GM12878 (cell line): Measurements from ENCODE around the gene FAM50A. TPM values are rescaled to one million over a fixed set of nuclear protein-coding genes. Genes with fewer than 3 reads are reported as not detected.

Experiments
- CHD2 ChIP-seq: IDR thresholded peaks from 2 replicates; pipeline ENCODE4 v1.6.1; 2011; ENCODE audit warnings: low read depth, low read length, improper control_type of control experiment, borderline replicate concordance
- DPF2 ChIP-seq: fragments of 450-650 bp; IDR thresholded peaks from 2 replicates; pipeline ENCODE4 v1.6.1; 2017; ENCODE audit warnings: mild to moderate bottlenecking
- FOS ChIP-seq: IDR thresholded peaks from 3 replicates; pipeline ENCODE4 v1.6.1; 2011; ENCODE audit warnings: borderline replicate concordance; ENCODE audit not compliant: insufficient read length; ENCODE audit errors: extremely low read depth
- KDM1A ChIP-seq: fragments of 200-600 bp; sonication (generic); IDR thresholded peaks from 2 replicates; pipeline ENCODE4 v1.6.1; 2016; ENCODE audit warnings: borderline replicate concordance
- NFYB ChIP-seq: IDR thresholded peaks from 2 replicates; pipeline ENCODE4 v1.6.1; 2011; ENCODE audit warnings: low read depth, mild to moderate bottlenecking, low read length, improper control_type of control experiment, moderate library complexity; ENCODE audit not compliant: insufficient read depth
- TAF1 ChIP-seq: IDR thresholded peaks from 2 replicates; pipeline ENCODE4 v1.6.1; 2011; ENCODE audit warnings: mild to moderate bottlenecking, low read depth, low read length, borderline replicate concordance
- ZNF24 ChIP-seq: fragments of 450-650 bp; IDR thresholded peaks from 2 replicates; pipeline ENCODE4 v1.6.1; 2017; ENCODE audit warnings: antibody characterized with exemption, mild to moderate bottlenecking
- polyA plus RNA-seq, 11 experiments: library from polyadenylated mRNA; depleted of rRNA in 4 of 11; unstranded in 6 of 11; stranded (reverse) in 5 of 11; fragments of >200 nt; fragmentation: Nextera tagmentation in 4 of 11; fragmentation: Illumina TruSeq in 1 of 11; extraction: Ambion mirVana in 4 of 11; extraction: Trizol in 1 of 11; gene quantifications; 1 replicate in 1 of 11; 2 replicates in 10 of 11; pipeline versions ENCODE4 v1.2.1 to v1.2.3, GENCODE V29; 2011 to 2016; ENCODE audit warnings: inconsistent platforms in 2 of 11, missing spikeins in 2 of 11, low read depth in 1 of 11
- total RNA-seq, 4 experiments: library from RNA; depleted of rRNA in 3 of 4; stranded (reverse); fragments of >200 nt in 3 of 4; fragmentation: Illumina TruSeq in 1 of 4; extraction: Trizol in 1 of 4; gene quantifications; 2 replicates each; pipeline versions ENCODE4 v1.2.1 to v1.2.3, GENCODE V29; 2013 to 2021
- TF ChIP-seq, protein P1 (sequence below): fragments of 450-650 bp; formaldehyde crosslinking; IDR thresholded peaks from 2 replicates; pipeline ENCODE4 v1.4.0; 2022; ENCODE audit warnings: mild to moderate bottlenecking, moderate library complexity
- TF ChIP-seq, protein P2 (sequence below): IDR thresholded peaks from 2 replicates; pipeline ENCODE4 v1.6.1; 2012; ENCODE audit warnings: improper control_type of control experiment, low read depth, low read length; ENCODE audit not compliant: insufficient replicate concordance
- TF ChIP-seq, protein P3 (sequence below): fragments of 450-650 bp; IDR thresholded peaks from 2 replicates; pipeline ENCODE4 v1.6.1; 2014; ENCODE audit warnings: mild to moderate bottlenecking

The FAM50A gene
- total and polyA plus RNA-seq, 10 of the 15 experiments (the other 5 are each of a cell fraction or from before 2014, with no cell fraction given) = 4.2 to 46.7 (median 34.6) TPM

DNA sequence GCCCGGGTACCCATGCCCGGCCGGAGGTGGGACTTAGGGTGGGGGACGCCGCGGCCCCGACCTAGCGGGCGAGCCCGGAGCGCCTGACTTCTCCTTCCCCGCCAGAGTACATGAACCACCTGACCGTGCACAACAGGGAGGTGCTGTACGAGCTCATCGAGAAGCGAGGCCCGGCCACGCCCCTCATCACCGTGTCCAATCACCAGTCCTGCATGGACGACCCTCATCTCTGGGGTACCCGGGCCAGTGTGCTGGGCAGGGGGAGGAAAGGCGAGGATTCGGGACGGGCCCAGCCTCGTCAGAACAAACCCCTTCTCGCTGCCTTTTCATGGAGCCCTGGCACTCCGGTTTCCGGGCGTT lies 32.0 kb upstream of the FAM50A start (continued):
- TF ChIP-seq, protein P1, sequence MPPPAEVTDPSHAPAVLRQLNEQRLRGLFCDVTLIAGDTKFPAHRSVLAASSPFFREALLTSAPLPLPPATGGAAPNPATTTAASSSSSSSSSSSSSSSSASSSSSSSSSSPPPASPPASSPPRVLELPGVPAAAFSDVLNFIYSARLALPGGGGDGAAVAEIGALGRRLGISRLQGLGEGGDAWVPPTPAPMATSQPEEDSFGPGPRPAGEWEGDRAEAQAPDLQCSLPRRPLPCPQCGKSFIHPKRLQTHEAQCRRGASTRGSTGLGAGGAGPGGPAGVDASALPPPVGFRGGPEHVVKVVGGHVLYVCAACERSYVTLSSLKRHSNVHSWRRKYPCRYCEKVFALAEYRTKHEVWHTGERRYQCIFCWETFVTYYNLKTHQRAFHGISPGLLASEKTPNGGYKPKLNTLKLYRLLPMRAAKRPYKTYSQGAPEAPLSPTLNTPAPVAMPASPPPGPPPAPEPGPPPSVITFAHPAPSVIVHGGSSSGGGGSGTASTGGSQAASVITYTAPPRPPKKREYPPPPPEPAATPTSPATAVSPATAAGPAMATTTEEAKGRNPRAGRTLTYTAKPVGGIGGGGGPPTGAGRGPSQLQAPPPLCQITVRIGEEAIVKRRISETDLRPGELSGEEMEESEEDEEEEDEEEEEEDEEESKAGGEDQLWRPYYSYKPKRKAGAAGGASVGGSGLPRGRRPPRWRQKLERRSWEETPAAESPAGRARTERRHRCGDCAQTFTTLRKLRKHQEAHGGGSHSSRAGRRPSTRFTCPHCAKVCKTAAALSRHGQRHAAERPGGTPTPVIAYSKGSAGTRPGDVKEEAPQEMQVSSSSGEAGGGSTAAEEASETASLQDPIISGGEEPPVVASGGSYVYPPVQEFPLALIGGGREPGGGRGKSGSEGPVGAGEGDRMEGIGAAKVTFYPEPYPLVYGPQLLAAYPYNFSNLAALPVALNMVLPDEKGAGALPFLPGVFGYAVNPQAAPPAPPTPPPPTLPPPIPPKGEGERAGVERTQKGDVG = no peak
- TF ChIP-seq KDM1A = no peak
- TF ChIP-seq, protein P2, sequence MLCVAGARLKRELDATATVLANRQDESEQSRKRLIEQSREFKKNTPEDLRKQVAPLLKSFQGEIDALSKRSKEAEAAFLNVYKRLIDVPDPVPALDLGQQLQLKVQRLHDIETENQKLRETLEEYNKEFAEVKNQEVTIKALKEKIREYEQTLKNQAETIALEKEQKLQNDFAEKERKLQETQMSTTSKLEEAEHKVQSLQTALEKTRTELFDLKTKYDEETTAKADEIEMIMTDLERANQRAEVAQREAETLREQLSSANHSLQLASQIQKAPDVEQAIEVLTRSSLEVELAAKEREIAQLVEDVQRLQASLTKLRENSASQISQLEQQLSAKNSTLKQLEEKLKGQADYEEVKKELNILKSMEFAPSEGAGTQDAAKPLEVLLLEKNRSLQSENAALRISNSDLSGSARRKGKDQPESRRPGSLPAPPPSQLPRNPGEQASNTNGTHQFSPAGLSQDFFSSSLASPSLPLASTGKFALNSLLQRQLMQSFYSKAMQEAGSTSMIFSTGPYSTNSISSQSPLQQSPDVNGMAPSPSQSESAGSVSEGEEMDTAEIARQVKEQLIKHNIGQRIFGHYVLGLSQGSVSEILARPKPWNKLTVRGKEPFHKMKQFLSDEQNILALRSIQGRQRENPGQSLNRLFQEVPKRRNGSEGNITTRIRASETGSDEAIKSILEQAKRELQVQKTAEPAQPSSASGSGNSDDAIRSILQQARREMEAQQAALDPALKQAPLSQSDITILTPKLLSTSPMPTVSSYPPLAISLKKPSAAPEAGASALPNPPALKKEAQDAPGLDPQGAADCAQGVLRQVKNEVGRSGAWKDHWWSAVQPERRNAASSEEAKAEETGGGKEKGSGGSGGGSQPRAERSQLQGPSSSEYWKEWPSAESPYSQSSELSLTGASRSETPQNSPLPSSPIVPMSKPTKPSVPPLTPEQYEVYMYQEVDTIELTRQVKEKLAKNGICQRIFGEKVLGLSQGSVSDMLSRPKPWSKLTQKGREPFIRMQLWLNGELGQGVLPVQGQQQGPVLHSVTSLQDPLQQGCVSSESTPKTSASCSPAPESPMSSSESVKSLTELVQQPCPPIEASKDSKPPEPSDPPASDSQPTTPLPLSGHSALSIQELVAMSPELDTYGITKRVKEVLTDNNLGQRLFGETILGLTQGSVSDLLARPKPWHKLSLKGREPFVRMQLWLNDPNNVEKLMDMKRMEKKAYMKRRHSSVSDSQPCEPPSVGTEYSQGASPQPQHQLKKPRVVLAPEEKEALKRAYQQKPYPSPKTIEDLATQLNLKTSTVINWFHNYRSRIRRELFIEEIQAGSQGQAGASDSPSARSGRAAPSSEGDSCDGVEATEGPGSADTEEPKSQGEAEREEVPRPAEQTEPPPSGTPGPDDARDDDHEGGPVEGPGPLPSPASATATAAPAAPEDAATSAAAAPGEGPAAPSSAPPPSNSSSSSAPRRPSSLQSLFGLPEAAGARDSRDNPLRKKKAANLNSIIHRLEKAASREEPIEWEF = no peak
- TF ChIP-seq TAF1 = no peak
- TF ChIP-seq FOS = no peak
- no peak for TF ChIP-seq CHD2
- no peak for TF ChIP-seq DPF2
- peak; percentile 18; the same call in 1 of the 2 replicates for TF ChIP-seq NFYB
- TF ChIP-seq, protein P3, sequence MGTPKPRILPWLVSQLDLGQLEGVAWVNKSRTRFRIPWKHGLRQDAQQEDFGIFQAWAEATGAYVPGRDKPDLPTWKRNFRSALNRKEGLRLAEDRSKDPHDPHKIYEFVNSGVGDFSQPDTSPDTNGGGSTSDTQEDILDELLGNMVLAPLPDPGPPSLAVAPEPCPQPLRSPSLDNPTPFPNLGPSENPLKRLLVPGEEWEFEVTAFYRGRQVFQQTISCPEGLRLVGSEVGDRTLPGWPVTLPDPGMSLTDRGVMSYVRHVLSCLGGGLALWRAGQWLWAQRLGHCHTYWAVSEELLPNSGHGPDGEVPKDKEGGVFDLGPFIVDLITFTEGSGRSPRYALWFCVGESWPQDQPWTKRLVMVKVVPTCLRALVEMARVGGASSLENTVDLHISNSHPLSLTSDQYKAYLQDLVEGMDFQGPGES = no peak
- no peak for TF ChIP-seq ZNF24
